Left hindlimb (tissue), 1 donor: Measurements from ENCODE around the gene APOBEC3F.
"Not testable (repeated sequence)": the region's sequence is repeated elsewhere in the genome, so short reads cannot be mapped to it uniquely, and the experiment has no call there.

Experiments used
- DNase-seq: peaks from one replicate; pipeline ENCODE4 v3.0.0-alpha.2; 2018

The APOBEC3F gene

DNA sequence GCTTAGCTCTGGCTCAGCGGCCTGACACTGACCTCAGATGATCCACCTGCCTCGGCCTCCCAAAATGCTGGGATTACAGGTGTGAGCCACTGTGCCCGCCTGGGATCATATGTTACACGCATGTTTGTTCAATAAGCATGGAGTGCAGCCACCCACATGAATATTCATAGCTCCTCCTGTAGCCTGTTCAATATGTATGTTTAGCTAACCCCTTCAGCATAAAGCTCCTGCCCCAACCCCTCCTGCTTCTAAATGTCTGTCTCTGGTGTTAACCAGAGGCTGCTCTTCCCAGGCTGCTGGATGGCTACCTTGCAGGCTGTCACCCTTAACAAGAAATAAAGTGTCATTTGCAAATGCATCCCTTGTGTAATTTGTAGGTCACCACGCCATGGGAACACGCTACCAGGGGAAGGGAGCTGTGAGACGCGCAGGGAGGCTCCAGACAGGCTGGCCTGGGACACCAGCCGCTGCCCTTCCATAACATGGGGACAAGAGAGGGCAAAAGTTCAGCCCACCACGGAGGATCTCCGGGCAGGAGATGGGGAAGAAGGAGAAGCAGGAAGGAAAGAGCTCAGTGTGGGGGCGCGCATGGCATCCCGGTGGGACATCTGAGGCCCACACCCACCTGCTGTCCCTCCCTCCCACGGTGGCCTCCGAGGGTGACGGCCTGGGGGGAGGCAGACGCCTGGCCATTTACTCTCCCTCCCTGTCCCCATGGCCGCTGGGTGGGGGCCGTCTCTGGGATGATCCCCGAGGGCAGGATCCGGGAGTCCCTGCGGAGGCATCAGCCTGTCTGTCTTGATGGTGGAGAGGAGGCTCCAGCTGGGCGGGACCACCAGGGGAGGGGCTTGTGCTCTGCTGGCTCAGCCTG is 35.7 kb downstream of the APOBEC3F start:
- DNase-seq: not testable (repeated sequence)

DNA sequence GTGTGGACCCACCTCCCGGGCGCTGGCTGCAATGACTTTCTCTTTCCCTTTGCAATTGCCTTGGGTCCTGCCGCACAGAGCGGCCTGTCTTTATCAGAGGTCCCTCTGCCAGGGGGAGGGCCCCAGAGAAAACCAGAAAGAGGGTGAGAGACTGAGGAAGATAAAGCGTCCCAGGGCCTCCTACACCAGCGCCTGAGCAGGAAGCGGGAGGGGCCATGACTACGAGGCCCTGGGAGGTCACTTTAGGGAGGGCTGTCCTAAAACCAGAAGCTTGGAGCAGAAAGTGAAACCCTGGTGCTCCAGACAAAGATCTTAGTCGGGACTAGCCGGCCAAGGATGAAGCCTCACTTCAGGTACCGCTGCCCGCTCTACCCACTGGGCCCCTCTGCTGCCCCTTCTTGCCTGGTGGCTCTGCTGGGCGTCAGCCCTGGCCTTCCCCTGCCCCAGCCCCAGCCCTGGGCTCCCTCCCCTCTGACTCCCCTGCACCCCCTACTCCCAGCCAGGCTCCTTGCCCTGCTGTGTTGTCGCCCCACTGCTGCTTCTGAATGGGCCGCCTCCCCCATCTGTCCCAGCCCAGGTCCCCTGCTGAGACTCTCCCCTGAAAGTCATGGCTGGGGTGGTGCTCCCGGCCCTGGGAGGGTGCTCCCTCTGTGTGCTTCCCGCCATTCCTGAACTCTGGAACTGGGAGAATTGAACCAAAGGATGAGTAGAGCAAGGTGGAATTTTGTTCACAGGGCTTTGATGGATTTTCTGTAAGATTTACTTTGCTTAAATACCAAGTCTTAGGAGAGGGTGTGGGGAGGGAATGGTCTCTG is 36.6 kb downstream of the APOBEC3F start, which contains the start of gene APOBEC3G:
TSS of gene APOBEC3G (plus strand) at position 250 of the 815 bp plus-strand sequence. CDS start at position 337, 87 bp downstream.
- DNase-seq: not testable (repeated sequence)

DNA sequence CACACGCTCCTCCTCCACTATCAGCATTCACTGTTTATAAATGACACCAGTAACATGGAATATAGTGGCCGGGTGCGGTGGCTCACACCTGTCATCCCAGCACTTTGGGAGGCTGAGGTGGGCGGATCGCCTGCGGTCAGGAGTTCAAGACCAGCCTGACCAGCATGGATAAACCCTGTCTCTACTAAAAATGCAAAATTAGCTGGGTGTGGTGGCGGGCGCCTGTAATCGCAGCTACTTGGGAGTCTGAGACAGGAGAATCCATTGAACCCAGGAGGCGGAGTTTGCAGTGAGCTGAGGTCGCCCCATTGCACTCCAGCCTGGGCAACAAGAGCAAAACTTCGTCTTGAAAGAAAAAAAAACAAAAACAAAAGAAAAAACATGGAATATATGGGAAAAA is 37.2 kb downstream of the APOBEC3F start:
- not testable (repeated sequence) for DNase-seq

DNA sequence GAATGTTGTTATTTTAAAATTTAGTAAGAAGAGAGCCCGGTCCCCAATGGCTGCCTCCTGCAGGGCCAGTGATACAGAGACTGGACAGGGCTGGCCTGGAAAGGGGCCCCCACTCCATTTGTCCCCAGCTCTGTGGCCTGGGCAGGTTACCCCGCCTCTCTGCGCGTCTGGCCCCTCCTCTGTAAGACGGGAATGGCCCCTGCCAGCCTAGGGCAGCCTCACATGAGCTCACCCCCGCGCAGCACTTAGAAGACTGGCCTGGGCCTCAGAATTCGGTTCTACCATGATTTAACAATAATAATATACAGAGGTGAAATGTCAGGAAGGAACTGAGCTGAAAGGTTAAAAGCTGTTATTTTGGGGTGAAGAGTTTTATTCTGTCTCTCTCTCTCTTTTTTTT is 37.7 kb downstream of the APOBEC3F start:
- DNase-seq: no peak

GRCh38 chr22:39079054-39079637 is 38.5 kb downstream of the APOBEC3F start:
- not testable (repeated sequence) for DNase-seq

GRCh38 chr22:39080052-39080762 is 39.5 kb downstream of the APOBEC3F start:
- no peak for DNase-seq

GRCh38 chr22:39081016-39081415 is 40.4 kb downstream of the APOBEC3F start:
- DNase-seq: no peak

GRCh38 chr22:39081598-39081997 is 40.9 kb downstream of the APOBEC3F start:
- DNase-seq: no peak

GRCh38 chr22:39083212-39084165 is 42.8 kb downstream of the APOBEC3F start:
- DNase-seq: no peak

- DNase-seq: no peak
These were observed 44.0 kb downstream of the APOBEC3F start for GRCh38 chr22:39084666-39085065.

GRCh38 chr22:39087098-39087497 is 46.4 kb downstream of the APOBEC3F start:
- DNase-seq: no peak

- peak; percentile 57 for DNase-seq
These were observed 47.4 kb downstream of the APOBEC3F start for GRCh38 chr22:39087881-39088684.

DNA sequence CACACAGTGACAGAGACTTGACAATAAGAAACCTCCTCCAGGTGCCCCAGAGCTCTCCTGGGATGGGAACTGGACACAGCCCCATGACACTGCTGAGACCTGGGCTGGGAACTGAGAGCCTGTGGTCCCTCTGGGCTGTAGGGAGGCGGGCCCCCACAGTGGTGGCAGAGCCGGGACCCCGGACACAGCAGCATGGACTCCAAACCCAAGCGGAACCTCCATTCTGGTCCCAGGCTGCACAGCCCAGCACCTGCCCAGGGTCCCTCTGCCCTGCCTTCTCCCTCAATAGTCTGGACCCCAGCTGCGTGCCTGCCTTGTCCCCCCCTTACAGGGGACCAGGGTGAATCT is 48.0 kb downstream of the APOBEC3F start:
- DNase-seq: no peak

DNA sequence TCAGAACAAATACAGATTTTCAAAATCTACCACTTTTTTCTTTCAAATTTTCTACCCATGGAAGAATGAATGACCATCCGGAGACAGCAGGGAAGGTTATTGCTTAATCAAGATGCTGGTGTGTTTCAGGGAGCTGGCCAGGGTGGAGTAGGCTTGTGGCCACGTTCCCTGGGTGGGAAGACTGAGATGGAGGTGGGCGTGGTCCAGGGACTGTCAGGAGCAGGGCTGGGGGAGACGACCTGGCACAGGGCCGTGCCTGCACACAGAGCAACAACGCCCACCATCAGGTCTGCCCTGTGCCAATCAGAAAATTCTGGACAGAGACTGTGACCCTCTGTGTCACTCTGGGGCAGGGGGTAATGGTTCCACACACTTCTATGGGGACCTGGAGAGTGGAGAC is 49.3 kb downstream of the APOBEC3F start:
- no peak for DNase-seq

GRCh38 chr22:39090426-39091064 is 49.9 kb downstream of the APOBEC3F start:
- DNase-seq: no peak

GRCh38 chr22:39091126-39092081 is 50.7 kb downstream of the APOBEC3F start:
- DNase-seq: no peak

GRCh38 chr22:39092111-39092862 is 51.6 kb downstream of the APOBEC3F start:
- no peak for DNase-seq

- DNase-seq: no peak
These were observed 54.2 kb downstream of the APOBEC3F start for GRCh38 chr22:39094717-39095389.
